OCI-LY7 (cell line): ENCODE measurements around the gene R3HCC1L. TPM values are rescaled to one million over a fixed set of nuclear protein-coding genes. Genes with fewer than 3 reads are reported as not detected.

ENCODE experiments used
- BruUV-seq: library from RNA; stranded (reverse); fragments of 400-500 nt; replicated peaks from 2 replicates; lab custom pipeline; 2021; lab: Mats Ljungman, UMichigan
- CTCF ChIA-PET: fragments of 300-600 bp; sonication (Branson Sonifier 250); formaldehyde crosslinking; loops from one replicate; lab custom pipeline; 2022; ENCODE audit warnings: antibody characterized with exemption; ENCODE audit not compliant: unreplicated experiment; lab: Charles Lee
- POLR2A ChIA-PET: fragments of 300-600 bp; sonication (Branson Sonifier 250); formaldehyde crosslinking; loops from one replicate; lab custom pipeline; 2022; ENCODE audit warnings: antibody characterized with exemption; lab: Charles Lee
- DNase-seq: peaks from one replicate; pipeline ENCODE4 v3.0.0-alpha.2; 2015; ENCODE audit warnings: low spot score
- H2AFZ ChIP-seq: fragments of 200-600 bp; sonication (generic), shearing (Covaris generic); 2 replicates; pipeline ENCODE4 v1.6.1; 2014; ENCODE audit warnings: mild to moderate bottlenecking, antibody characterized with exemption, low read length, moderate library complexity
- H3K27ac ChIP-seq: fragments of 200-600 bp; sonication (generic); 2 replicates; pipeline ENCODE4 v1.5.1; 2014; ENCODE audit warnings: mixed run types, low read depth, mild to moderate bottlenecking, moderate library complexity, low read length, inconsistent platforms; ENCODE audit not compliant: poor library complexity, severe bottlenecking
- H3K36me3 ChIP-seq: fragments of 200-600 bp; sonication (generic); 2 replicates; pipeline ENCODE4 v1.6.1; 2014; ENCODE audit warnings: mild to moderate bottlenecking, antibody characterized with exemption, low read length, moderate library complexity, mixed read lengths; ENCODE audit not compliant: insufficient read depth
- H3K4me1 ChIP-seq: fragments of 200-600 bp; sonication (generic); 2 replicates; pipeline ENCODE4 v1.5.1; 2014; ENCODE audit warnings: mild to moderate bottlenecking, low read length; ENCODE audit not compliant: insufficient read depth, poor library complexity, severe bottlenecking
- H3K4me2 ChIP-seq: fragments of 200-600 bp; sonication (generic); 2 replicates; pipeline ENCODE4 v1.6.1; 2014; ENCODE audit warnings: mild to moderate bottlenecking, low read length
- H3K4me3 ChIP-seq: fragments of 200-600 bp; sonication (generic); 2 replicates; pipeline ENCODE4 v1.5.1; 2014; ENCODE audit warnings: mild to moderate bottlenecking, low read depth, low read length; ENCODE audit not compliant: poor library complexity, severe bottlenecking
- H3K79me2 ChIP-seq: fragments of 200-600 bp; sonication (generic); 2 replicates; pipeline ENCODE4 v1.6.1; 2016; ENCODE audit warnings: low read depth, mild to moderate bottlenecking, low read length, moderate library complexity, mixed read lengths; ENCODE audit not compliant: insufficient read depth
- H3K9me2 ChIP-seq: fragments of 200-600 bp; sonication (generic); 2 replicates; pipeline ENCODE4 v1.6.1; 2016; ENCODE audit warnings: mild to moderate bottlenecking, low read length, mixed read lengths; ENCODE audit not compliant: insufficient read depth
- H3K9me3 ChIP-seq: fragments of 200-600 bp; sonication (generic); 2 replicates; pipeline ENCODE4 v1.6.1; 2014; ENCODE audit warnings: mild to moderate bottlenecking, mixed run types, low read length, mixed read lengths
- H4K20me1 ChIP-seq: fragments of 200-600 bp; sonication (generic); 2 replicates; pipeline ENCODE4 v1.6.1; 2014; ENCODE audit warnings: mild to moderate bottlenecking, antibody characterized with exemption, low read length, moderate library complexity, mixed read lengths; ENCODE audit not compliant: insufficient read depth
- CTCF ChIP-seq: fragments of 200-600 bp; sonication (generic); conservative IDR thresholded peaks from 2 replicates; pipeline ENCODE4 v1.5.1; 2014; ENCODE audit warnings: mild to moderate bottlenecking, antibody characterized with exemption, low read length, moderate library complexity, mixed read lengths
- EZH2phosphoT487 ChIP-seq: fragments of 200-600 bp; sonication (generic); IDR thresholded peaks from 2 replicates; pipeline ENCODE4 v1.6.1; 2018; ENCODE audit warnings: low read depth, borderline replicate concordance, mild to moderate bottlenecking, mixed run types, antibody characterized with exemption, low read length, moderate library complexity, mixed read lengths
- intact Hi-C: fragments of 100-400 bp; cut with micrococcal nuclease; formaldehyde crosslinking; loops from one replicate; pipeline ENCODE4 v1.10.0; 2022; ENCODE audit not compliant: unreplicated experiment
- total RNA-seq, 2 experiments: library from RNA; depleted of rRNA in 1 of 2; stranded (reverse); fragments of >200 nt in 1 of 2; shearing (Covaris generic) in 1 of 2; gene quantifications; 2 replicates each; pipeline ENCODE4 v1.2.3, GENCODE V29; 2014 to 2022

Gene R3HCC1L
- total RNA-seq, 2 experiments from 2014 or later, result 38.8 to 42.0 TPM

- Histone ChIP-seq H3K9me3 (no peaks in the 10 kb centered on the region), H3K4me1 (peaks cover 7% of the 10 kb centered on the region), H3K36me3 (peaks cover 44% of the 10 kb centered on the region), H3K79me2 (peaks cover 76% of the 10 kb centered on the region; the same call in 1 of the 2 replicates), H3K27ac (no peak overlapping the region), H3K9me2 (no peaks in the 10 kb centered on the region), H4K20me1 (no peaks in the 10 kb centered on the region), H3K4me2 (no peak overlapping the region), H3K4me3 (no peak overlapping the region), H2AFZ (no peak overlapping the region)
- no TSS peak for BruUV-seq
- ChIA-PET POLR2A (interaction anchor here (0.7 kb wide), 2 partner anchors 63 to 406 kb away, joined by 3 to 4 read pairs; no protein-coding TSS in a partner anchor), CTCF (no interaction called here)
- no peak for TF ChIP-seq CTCF
- DNase-seq, result no peak
- intact Hi-C loops, result no loop called here
These were observed 67.3 kb downstream of the R3HCC1L start for GRCh38 chr10:98201760-98202159.

GRCh38 chr10:98202378-98202777 lies 67.9 kb downstream of the R3HCC1L start:
- POLR2A ChIA-PET, result no interaction called here
- intact Hi-C loops, result no loop called here

More at GRCh38 chr10:98202378-98202777, 67.9 kb downstream of the R3HCC1L start:
- Histone ChIP-seq H2AFZ (no peak overlapping the region), H3K9me3 (no peaks in the 10 kb centered on the region), H3K4me2 (no peak overlapping the region), H4K20me1 (no peaks in the 10 kb centered on the region), H3K9me2 (no peaks in the 10 kb centered on the region), H3K79me2 (peaks cover 78% of the 10 kb centered on the region; the same call in 1 of the 2 replicates), H3K27ac (no peak overlapping the region), H3K36me3 (peaks cover 46% of the 10 kb centered on the region), H3K4me3 (no peak overlapping the region), H3K4me1 (peaks cover 7% of the 10 kb centered on the region)
- TF ChIP-seq CTCF, result no peak
- no peak for TF ChIP-seq EZH2phosphoT487
- DNase-seq, result no peak
- CTCF ChIA-PET, result no interaction called here
- no TSS peak for BruUV-seq
